MM.1S (cell line): ENCODE data around the gene COPS9.

Experiments
- CTCF ChIP-seq: fragments of 300-600 bp; sonication (generic); IDR thresholded peaks from 2 replicates; pipeline ENCODE4 v1.5.1; 2016; ENCODE audit warnings: antibody characterized with exemption, low read length, mixed read lengths
- EZH2phosphoT487 ChIP-seq: fragments of 300-600 bp; sonication (generic); IDR thresholded peaks from 2 replicates; pipeline ENCODE4 v1.6.1; 2018; ENCODE audit warnings: antibody characterized with exemption, low read length

GRCh38 chr2:240147911-240148587, 11.9 kb upstream of the COPS9 start:
- TF ChIP-seq EZH2phosphoT487 (no peak), CTCF (no peak)
